AG04450 (cell line): ENCODE data around the gene C19orf67. TPM values are rescaled to one million over a fixed set of nuclear protein-coding genes. Genes with fewer than 3 reads are reported as not detected.

Source experiments
- CTCF ChIA-PET: fragments of 300-600, 350-600 bp; formaldehyde crosslinking; extraction: SDS; loops from one replicate; lab custom pipeline; 2022; ENCODE audit warnings: antibody characterized with exemption, inconsistent platforms; lab: Charles Lee
- POLR2A ChIA-PET: fragments of 350-600 bp; formaldehyde crosslinking; extraction: SDS; loops from one replicate; lab custom pipeline; 2021; ENCODE audit warnings: antibody characterized with exemption, inconsistent platforms; lab: Yijun Ruan, JAX
- DNase-seq: peaks from one replicate; pipeline ENCODE4 v3.0.0-alpha.2; 2011; ENCODE audit warnings: low read depth, low spot score
- H3K27ac ChIP-seq: one replicate; pipeline ENCODE4 v1.5.1; 2012; ENCODE audit warnings: low read depth, low read length, control low read depth
- H3K27me3 ChIP-seq: one replicate; pipeline ENCODE4 v1.6.0; 2012; ENCODE audit warnings: low read length; ENCODE audit not compliant: control insufficient read depth, insufficient read depth
- H3K4me3 ChIP-seq: 2 replicates; pipeline ENCODE4 v1.5.1; 2011; ENCODE audit warnings: mild to moderate bottlenecking, low read depth, low read length, control low read depth
- H3K9me3 ChIP-seq: 2 replicates; pipeline ENCODE4 v1.5.1; 2012; ENCODE audit warnings: low read length; ENCODE audit not compliant: control insufficient read depth, insufficient read depth
- polyA plus RNA-seq: library from polyadenylated mRNA; depleted of rRNA; stranded (reverse); fragments of >200 nt; gene quantifications from 2 replicates; pipeline ENCODE4 v1.2.3, GENCODE V29; 2011
- TF ChIP-seq, protein P1 (sequence below): IDR thresholded peaks from 2 replicates; pipeline ENCODE4 v1.5.1; 2011; ENCODE audit warnings: low read depth, low read length, control low read depth, inconsistent platforms

Gene C19orf67
- polyA plus RNA-seq, 1 experiment, result not detected

DNA sequence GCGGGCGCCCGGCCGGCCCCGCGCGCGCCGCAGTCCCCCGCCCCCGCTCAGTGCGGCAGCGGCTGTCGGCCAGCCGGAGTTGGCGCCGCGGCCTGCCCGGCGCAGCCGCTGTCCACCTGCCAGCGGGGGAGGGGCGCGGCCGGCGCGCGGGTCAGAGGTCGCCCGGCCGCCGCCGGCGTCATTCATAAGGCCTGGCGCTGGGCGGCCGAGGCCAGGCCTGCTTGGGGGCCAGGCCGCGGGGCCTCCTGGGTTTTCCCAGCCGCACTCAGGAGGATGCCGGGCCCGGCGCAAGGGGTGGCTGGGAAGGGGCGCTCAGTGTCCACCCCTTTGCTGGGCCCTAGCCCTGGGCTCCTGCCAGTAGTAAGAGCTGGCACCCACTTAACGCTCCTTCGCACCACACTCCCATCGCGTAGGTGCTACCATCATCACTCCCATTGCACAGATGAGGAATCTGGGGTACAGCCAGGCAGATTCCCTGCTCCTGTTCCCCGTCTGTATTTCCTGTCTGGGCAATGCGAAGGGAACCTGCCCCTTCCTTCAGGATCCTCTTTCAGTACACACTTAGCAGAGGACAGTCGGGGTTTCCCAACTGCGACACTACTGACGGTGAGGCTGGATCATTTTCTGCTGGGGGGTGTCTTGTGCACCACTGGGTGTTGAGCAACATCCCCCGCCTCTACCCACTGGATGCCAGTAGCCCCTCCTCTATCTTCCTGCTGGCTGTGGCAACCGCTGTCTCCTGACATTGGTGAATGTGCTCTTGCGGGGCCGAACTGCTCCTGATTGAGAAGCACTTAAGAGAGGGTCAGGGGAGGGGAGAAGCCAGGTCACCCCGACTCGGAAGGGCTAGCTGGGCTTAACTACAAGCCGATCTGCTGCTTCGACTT, 32.8 kb upstream of the C19orf67 start:
- DNase-seq, result no peak
- Histone ChIP-seq H3K27me3 (no peaks in the 10 kb centered on the region), H3K4me3 (peak overlapping the region; percentile 55), H3K27ac (peak overlapping the region; percentile 97), H3K9me3 (no peaks in the 10 kb centered on the region; the same call in 1 of the 2 replicates)
- TF ChIP-seq, protein P1, sequence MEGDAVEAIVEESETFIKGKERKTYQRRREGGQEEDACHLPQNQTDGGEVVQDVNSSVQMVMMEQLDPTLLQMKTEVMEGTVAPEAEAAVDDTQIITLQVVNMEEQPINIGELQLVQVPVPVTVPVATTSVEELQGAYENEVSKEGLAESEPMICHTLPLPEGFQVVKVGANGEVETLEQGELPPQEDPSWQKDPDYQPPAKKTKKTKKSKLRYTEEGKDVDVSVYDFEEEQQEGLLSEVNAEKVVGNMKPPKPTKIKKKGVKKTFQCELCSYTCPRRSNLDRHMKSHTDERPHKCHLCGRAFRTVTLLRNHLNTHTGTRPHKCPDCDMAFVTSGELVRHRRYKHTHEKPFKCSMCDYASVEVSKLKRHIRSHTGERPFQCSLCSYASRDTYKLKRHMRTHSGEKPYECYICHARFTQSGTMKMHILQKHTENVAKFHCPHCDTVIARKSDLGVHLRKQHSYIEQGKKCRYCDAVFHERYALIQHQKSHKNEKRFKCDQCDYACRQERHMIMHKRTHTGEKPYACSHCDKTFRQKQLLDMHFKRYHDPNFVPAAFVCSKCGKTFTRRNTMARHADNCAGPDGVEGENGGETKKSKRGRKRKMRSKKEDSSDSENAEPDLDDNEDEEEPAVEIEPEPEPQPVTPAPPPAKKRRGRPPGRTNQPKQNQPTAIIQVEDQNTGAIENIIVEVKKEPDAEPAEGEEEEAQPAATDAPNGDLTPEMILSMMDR, result no peak
- ChIA-PET CTCF (interaction anchor here (1.5 kb wide), 1 partner anchor 18 kb away, joined by 7 read pairs; the partner anchor contains the start of gene ASF1B), POLR2A (interaction anchor here (0.5 to 1.2 kb wide), 6 partner anchors 12 to 286 kb away, joined by 3 to 6 read pairs (median 4); partner anchors contain the start of gene ASF1B)

DNA sequence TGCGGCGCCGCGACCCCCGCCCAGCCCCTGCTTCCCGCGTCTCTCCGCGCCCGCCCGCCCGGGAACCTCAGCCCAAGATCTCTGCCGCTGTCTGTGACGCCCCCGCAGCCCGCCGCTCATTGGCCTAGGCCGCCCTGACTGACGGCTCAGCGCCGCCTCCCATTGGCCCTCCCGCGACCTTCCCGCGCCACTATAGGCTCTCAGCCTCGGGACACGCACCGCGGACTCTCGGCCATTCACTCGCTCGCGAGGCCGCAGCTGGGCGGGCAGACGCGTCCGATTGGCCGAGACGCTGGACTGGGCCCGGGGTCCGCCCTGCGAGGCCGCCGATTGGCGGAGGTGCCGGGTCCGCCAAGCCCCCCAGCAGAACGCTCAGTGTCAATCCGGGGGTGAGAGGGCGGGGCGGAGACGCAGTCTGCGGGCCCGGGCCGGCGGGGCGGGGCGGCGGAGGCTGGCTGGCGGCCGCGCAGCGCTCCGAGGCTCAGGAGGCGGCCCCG, 32.1 kb upstream of the C19orf67 start, which contains the start of gene PRKACA:
PRKACA (minus strand) TSS at position 95 of the 497 bp plus-strand sequence. CDS start 215 bp downstream, outside the sequence.
- Histone ChIP-seq H3K9me3 (no peaks in the 10 kb centered on the region; the same call in 1 of the 2 replicates), H3K27ac (peak within 1 kb of the TSS; percentile 97), H3K4me3 (peak within 1 kb of the TSS; percentile 81), H3K27me3 (no peaks in the 10 kb centered on the region)
- peak; percentile 98 for DNase-seq
- ChIA-PET CTCF (interaction anchor here (0.7 kb wide), 1 partner anchor 18 kb away, joined by 4 read pairs; no protein-coding TSS in a partner anchor), POLR2A (interaction anchor here (0.5 to 1.2 kb wide), 4 partner anchors 12 to 287 kb away, joined by 3 to 6 read pairs (median 5); partner anchors contain the start of gene ASF1B)
- TF ChIP-seq, protein P1, result no peak

DNA sequence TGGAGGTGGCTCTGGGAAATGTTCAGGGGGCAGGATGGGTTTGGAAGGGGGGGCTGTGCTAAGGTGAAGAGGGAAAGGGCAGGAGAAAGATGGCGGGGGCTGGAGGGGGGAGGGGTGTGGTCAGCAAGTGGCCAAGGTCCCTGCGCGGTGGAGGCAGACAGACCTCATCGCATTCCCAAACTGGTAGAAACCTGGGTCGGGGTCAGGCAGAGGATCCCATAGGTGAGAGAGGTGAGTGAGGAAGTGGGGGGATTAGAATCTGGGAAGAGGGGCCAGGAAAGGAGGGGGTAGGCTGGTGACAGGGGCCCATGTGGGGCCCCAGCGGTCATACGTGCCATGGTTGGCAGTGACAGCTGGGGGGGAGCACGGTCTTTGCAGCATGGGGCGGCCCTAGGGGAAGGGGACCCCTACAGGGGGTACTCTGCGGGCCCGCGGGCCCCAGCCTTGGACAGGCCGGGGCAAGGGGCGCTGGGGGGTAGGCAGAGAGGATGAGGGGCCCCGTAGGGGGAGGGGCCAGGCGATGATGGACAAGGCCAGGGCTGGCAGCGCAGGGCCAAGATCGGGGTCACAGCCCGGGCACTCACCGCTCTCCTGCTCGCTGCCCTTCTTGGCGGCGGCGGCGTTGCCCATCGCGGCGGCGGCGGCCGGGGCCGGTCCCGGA, 31.5 kb upstream of the C19orf67 start:
- ChIA-PET CTCF (interaction anchor here (0.7 kb wide), 1 partner anchor 18 kb away, joined by 4 read pairs; no protein-coding TSS in a partner anchor), POLR2A (interaction anchor here (1.0 to 1.2 kb wide), 3 partner anchors 13 to 36 kb away, joined by 3 to 6 read pairs (median 5); partner anchors contain the start of gene ASF1B)
- no peak for DNase-seq
- H3K9me3 ChIP-seq, result no peaks in the 10 kb centered on the region; the same call in 1 of the 2 replicates
- TF ChIP-seq, protein P1, result no peak
- no peak overlapping the region for H3K27ac ChIP-seq
- peak overlapping the region; percentile 81 for H3K4me3 ChIP-seq
- H3K27me3 ChIP-seq, result no peaks in the 10 kb centered on the region

DNA sequence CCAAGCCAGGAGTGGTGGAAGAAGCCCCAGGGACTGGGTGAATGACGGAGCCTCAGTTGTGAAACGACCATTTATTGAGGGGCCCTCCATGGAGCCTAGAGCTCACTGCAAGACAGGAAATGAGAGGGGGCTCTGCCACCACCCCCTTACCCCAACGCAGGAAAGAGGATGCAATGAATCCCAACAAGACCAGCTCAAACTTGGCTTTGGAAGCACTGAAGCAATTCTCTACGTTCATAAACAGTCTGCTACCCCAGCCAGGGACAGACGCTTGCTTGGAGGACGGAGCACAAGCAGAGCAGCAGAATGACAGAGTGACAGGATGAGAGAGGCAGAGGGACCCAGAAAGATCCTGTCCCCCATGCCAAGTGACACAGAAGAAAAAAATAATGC, 30.9 kb upstream of the C19orf67 start:
- ChIA-PET POLR2A (no interaction called here), CTCF (interaction anchor here (1.5 to 3.0 kb wide), 3 partner anchors 20 to 44 kb away, joined by 3 to 18 read pairs (median 5); partner anchors contain the start of genes ASF1B and MISP3)
- no peak for DNase-seq
- H3K27ac ChIP-seq, result no peak overlapping the region
- peak overlapping the region; percentile 81 for H3K4me3 ChIP-seq
- no peaks in the 10 kb centered on the region; the same call in 1 of the 2 replicates for H3K9me3 ChIP-seq
- H3K27me3 ChIP-seq, result no peaks in the 10 kb centered on the region
- TF ChIP-seq, protein P1, result no peak
